Measurements from ENCODE around the gene DEPDC1.
A peak's percentile ranks its signal among the peaks of the same experiment; 100 is the strongest.

DEPDC1 gene

GRCh38 chr1:68496680-68497357 lies at the start of gene DEPDC1 (continued):
- no peak for TF ChIP-seq ZNF202 (tag by site-specific recombination; IDR thresholded peaks at IDR 0.05; ENCODE audit: borderline replicate concordance)
- TF ChIP-seq HIC1 (tag by site-specific recombination; IDR thresholded peaks at IDR 0.05), result 0 out of 2 replicates have a peak, but pooled peaks have one; percentile 44
- TF ChIP-seq ZNF701 (tag by site-specific recombination; IDR thresholded peaks at IDR 0.05), result no peak
- peak; percentile 48; the same call in 1 of the 2 replicates for TF ChIP-seq KLF10 (tag by site-specific recombination; IDR thresholded peaks at IDR 0.05)
- TF ChIP-seq ZNF639 (tag by site-specific recombination; IDR thresholded peaks at IDR 0.05), result no peak
- no peak for TF ChIP-seq MEIS1 (CRISPR knock-in tag; IDR thresholded peaks at IDR 0.05; ENCODE audit: borderline replicate concordance)
- no peak for TF ChIP-seq ZBTB10 (tag by site-specific recombination; IDR thresholded peaks at IDR 0.05)
- no peak for TF ChIP-seq ZSCAN18 (tag by site-specific recombination; IDR thresholded peaks at IDR 0.05)
- no peak for TF ChIP-seq ZNF140 (tag by site-specific recombination; IDR thresholded peaks at IDR 0.05)
- no peak for TF ChIP-seq ZNF292 (tag by site-specific recombination; IDR thresholded peaks at IDR 0.05; ENCODE audit: borderline replicate concordance, low read depth)
- TF ChIP-seq ZNF335 (tag by site-specific recombination; conservative IDR thresholded peaks at IDR 0.05), result peak; percentile 92
- no peak for TF ChIP-seq ZNF184 (tag by site-specific recombination; IDR thresholded peaks at IDR 0.05)
- peak; percentile 38; the same call in 1 of the 2 replicates for TF ChIP-seq ZNF629 (tag by site-specific recombination; IDR thresholded peaks at IDR 0.05)
- TF ChIP-seq ZNF768 (tag by site-specific recombination; IDR thresholded peaks at IDR 0.05), result no peak
- TF ChIP-seq ZNF146 (tag by site-specific recombination; IDR thresholded peaks at IDR 0.05), result no peak
- TF ChIP-seq HOXC10 (CRISPR knock-in tag; IDR thresholded peaks at IDR 0.05), result no peak
- 0 out of 2 replicates have a peak, but pooled peaks have one; percentile 10 for TF ChIP-seq ZNF324 (tag by site-specific recombination; IDR thresholded peaks at IDR 0.05)
- no peak for TF ChIP-seq ZNF677 (tag by site-specific recombination; IDR thresholded peaks at IDR 0.05)
- TF ChIP-seq PBX3 (CRISPR knock-in tag; IDR thresholded peaks at IDR 0.05), result peak; percentile 81
- no peak for TF ChIP-seq ZNF274 (IDR thresholded peaks at IDR 0.05; ENCODE audit: low read length)
- TF ChIP-seq ZNF274 (tag by site-specific recombination; IDR thresholded peaks at IDR 0.05; ENCODE audit: borderline replicate concordance), result no peak
- TF ChIP-seq ZNF600 (tag by site-specific recombination; IDR thresholded peaks at IDR 0.05), result 0 out of 2 replicates have a peak, but pooled peaks have one; percentile 33
- TF ChIP-seq ZNF24 (tag by site-specific recombination; IDR thresholded peaks at IDR 0.05), result peak; percentile 36; the same call in 1 of the 2 replicates
- TF ChIP-seq PRDM1 (tag by site-specific recombination; IDR thresholded peaks at IDR 0.05), result no peak
- 0 out of 2 replicates have a peak, but pooled peaks have one; percentile 49 for TF ChIP-seq GLI4 (tag by site-specific recombination; IDR thresholded peaks at IDR 0.05)
- no peak for TF ChIP-seq ZNF266 (tag by site-specific recombination; IDR thresholded peaks at IDR 0.05; ENCODE audit: low read depth)
- no peak for TF ChIP-seq ZNF248 (tag by site-specific recombination; IDR thresholded peaks at IDR 0.05)
- no peak for TF ChIP-seq ZNF19 (tag by site-specific recombination; IDR thresholded peaks at IDR 0.05; ENCODE audit: low read depth)
- TF ChIP-seq ZFP69B (tag by site-specific recombination; IDR thresholded peaks at IDR 0.05), result no peak; the same call in 1 of the 2 replicates

All from HEK293 (cell line).